ENCODE measurements around the gene MEAK7.

Gene MEAK7

DNA sequence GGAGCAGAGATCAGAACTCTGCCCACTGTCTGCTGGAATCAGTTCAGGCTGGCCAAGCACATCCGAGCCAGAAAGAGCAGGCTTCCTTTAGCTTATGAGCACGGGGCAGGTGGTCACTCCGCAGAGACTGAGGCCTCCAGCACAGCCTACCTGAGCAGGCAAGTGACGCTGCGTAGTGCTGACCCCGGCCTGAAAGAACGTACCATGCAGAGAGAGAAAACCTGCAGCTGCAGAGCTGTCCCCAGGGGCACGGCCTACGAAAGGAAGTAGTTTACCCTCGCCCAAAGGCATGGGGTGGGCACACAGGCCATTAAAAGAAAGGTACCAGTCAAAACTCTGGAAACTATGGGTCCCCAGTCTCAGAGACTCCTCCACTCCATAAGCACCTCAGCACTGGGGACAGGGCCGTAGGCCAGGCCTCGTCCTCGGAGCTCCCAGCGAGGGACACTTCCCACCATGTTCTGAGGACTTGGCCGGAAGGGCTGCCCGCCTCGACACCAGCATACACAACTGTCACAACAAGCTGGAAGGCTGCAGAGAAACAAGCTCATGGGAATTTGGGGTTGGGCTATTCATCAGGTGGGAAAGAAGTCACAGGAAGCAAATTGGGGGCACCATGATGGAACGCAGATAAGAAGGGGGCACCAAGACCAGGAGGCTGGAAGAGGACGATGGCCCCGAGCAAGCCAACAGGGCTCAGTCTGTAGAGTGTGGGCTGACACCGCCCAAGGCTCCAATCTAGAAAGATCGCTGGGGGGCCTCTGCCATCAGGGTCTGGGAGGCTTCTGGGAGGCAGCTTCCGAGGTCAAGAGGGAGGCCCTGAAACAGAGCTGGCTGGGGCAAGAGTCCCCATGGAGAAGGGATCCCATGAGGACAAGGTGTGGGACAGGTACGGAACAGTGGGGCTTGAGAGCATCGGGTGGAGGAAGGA is 21.2 kb downstream of the MEAK7 start:
- Histone ChIP-seq H3K4me1 (ENCODE audit: control insufficient read depth, low read depth, low read length) (no peaks in the 10 kb centered on the region), H3K4me3 (ENCODE audit: low read length) (no peak overlapping the region), H3K9me3 (ENCODE audit: control insufficient read depth, low read depth, low read length) (no peaks in the 10 kb centered on the region), H3K36me3 (ENCODE audit: control insufficient read depth, low read depth, low read length) (peaks cover 11% of the 10 kb centered on the region), H3K9ac (ENCODE audit: low read length) (no peak overlapping the region), H3K27me3 (ENCODE audit: control insufficient read depth, insufficient read depth, low read length) (no peaks in the 10 kb centered on the region), H3K27ac (ENCODE audit: low read length) (no peak overlapping the region)

DNA sequence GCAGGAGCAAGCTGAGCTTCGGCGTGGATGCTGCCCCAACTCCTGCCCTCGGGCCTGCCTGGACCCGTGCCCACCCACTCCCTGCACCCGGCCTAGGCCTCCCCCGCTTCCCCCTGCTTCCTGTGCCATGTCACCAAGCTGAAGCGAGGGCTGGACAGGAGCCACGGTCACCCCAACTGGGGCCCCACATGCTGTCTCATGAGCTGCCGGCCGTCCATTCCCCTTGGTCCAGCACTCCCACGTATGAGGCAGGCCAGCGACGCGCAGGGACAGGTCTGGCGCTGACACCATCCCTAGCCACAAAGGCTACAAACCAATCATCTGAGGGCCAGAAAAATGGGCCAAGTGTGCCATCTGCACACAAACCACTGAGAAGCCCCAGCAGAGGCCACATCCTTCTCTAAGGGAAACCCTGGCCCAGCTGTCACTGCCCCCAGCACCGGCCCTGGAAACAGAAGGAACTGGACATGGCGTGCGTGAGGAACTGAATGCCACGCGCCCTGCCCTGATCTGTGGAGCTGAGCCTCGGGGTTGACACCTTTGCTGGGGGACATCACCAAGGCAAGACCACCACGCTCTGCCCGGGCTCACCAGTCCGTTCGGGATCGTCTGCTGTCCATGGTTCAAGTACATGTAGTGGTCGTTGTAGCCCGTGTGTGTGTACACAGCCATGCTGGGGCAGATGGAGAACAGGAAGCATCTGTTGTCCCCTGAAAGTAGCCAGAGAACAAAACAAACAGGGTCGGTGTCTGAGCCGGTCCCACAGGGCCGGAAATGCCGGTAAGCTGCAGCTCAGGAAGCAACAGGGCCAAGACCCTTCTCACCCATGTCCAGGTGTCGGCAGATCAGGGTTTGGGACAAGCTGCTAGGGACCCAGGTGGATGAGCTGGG is 22.2 kb downstream of the MEAK7 start:
- Histone ChIP-seq H3K4me1 (ENCODE audit: control insufficient read depth, low read depth, low read length) (no peaks in the 10 kb centered on the region), H3K27me3 (ENCODE audit: control insufficient read depth, insufficient read depth, low read length) (no peaks in the 10 kb centered on the region), H3K27ac (ENCODE audit: low read length) (no peak overlapping the region), H3K9ac (ENCODE audit: low read length) (no peak overlapping the region), H3K9me3 (ENCODE audit: control insufficient read depth, low read depth, low read length) (no peaks in the 10 kb centered on the region), H3K4me3 (ENCODE audit: low read length) (no peak overlapping the region), H3K36me3 (ENCODE audit: control insufficient read depth, low read depth, low read length) (peaks cover 11% of the 10 kb centered on the region)

DNA sequence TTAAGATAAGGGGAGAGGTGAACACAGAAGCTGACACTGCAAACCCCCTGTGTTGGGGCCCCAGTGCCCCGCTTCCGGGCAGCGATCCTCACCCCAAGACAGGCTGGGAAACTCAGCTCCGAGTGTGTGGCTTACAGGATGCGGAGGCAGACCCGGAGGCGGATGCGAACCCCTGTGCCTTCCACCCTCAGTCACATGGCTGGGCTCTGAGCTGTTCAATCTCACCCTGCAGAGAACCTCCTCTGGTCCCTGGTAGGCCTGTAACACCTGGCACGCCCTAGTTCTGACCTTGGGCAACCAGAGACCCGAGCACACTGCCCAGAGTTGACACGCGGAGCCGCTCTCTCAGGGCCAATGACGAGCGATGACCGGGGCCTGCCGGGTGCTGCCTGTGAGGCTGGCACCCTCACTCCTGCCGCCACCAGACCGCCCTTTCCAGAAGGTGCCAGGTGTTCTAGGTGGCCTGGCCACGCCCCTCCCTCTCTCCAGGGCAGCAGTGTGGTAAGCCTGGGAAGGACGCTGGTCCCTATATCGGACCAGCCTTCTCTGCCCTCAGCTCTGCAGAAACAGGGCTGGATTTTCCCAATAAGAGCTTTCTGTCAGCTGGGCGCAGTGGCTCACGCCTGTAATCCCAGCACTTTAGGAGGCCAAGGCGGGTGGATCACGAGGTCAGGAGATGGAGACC is 23.3 kb downstream of the MEAK7 start:
- H3K36me3 ChIP-seq (ENCODE audit: control insufficient read depth, low read depth, low read length) = peaks cover 11% of the 10 kb centered on the region
- H3K4me3 ChIP-seq (ENCODE audit: low read length) = no peak overlapping the region
- H3K27ac ChIP-seq (ENCODE audit: low read length) = no peak overlapping the region
- no peaks in the 10 kb centered on the region for H3K4me1 ChIP-seq (ENCODE audit: control insufficient read depth, low read depth, low read length)
- H3K9me3 ChIP-seq (ENCODE audit: control insufficient read depth, low read depth, low read length) = no peaks in the 10 kb centered on the region
- H3K27me3 ChIP-seq (ENCODE audit: control insufficient read depth, insufficient read depth, low read length) = no peaks in the 10 kb centered on the region
- no peak overlapping the region for H3K9ac ChIP-seq (ENCODE audit: low read length)

DNA sequence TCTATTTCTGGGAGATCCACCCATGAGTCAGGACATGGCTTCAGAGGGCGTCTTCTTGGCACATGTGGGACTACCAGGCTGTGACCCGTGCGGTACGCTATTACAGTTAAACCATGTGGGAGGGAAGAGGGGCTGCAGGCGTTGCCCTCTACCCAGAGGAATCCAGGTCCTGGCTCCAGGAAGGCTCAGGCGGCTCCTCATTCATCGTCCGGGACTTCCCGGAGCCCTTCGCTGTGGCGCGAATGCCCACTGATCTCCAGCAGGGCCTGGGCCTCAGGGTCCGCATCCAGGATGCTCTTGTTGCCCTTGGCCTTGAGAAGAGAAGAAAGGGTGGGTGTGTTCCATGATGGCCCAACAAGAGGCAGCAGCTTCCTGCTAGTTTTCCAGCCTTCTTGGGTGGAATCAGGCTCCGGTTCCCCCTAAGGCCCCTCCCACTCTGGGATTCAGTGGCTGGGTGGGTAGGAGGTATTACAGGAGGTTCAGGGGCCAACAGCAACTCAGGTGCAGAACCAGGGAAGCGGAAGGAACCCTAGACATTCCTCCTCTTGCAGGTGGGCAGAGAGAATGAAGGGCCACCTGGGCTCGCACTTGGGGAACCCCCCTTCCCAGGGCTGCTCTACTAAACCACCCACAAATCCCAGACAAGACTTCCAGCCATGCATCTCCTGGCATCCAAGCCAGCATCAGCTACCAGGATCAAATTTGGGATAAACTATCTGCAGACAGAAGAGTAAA is 24.6 kb downstream of the MEAK7 start:
- Histone ChIP-seq H3K27ac (ENCODE audit: low read length) (no peak overlapping the region), H3K36me3 (ENCODE audit: control insufficient read depth, low read depth, low read length) (peaks cover 11% of the 10 kb centered on the region), H3K27me3 (ENCODE audit: control insufficient read depth, insufficient read depth, low read length) (no peaks in the 10 kb centered on the region), H3K4me3 (ENCODE audit: low read length) (no peak overlapping the region), H3K4me1 (ENCODE audit: control insufficient read depth, low read depth, low read length) (no peaks in the 10 kb centered on the region), H3K9me3 (ENCODE audit: control insufficient read depth, low read depth, low read length) (no peaks in the 10 kb centered on the region), H3K9ac (ENCODE audit: low read length) (no peak overlapping the region)

DNA sequence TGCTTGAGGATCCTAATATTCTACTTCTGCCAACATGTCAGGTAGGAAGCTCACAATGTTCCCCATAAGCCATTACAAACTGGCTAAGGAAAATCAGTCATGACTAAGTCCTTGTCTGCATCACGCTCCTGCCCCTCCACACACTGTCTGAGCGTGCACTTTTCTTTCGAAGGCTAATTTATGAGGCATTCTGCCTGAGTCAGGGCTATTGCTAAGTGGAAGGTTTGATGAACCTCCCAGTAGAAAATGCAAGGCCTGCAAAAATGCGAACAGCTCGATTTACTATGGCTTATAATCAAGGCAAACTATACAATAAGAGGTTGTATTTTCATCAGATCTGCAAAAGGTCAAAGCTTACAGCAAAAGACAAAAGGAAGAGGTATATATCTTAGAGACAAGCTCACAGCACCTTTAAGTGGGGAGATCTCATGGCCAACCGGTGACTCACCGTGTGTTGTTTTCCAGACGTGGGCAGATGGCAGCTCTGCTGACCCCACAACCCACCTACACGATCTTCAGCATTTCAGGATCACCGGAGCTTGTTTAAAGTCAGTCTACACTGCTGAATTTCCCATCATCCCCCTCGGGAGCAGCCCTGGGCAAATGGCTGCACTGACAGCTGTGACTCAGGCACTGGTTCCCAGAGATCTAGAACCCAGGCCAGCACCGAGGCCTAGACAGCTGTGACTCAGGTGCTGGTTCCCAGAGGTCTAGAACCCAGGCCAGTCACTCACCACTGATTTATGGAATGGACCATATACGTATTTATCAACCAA is 26.1 kb downstream of the MEAK7 start:
- Histone ChIP-seq H3K4me3 (ENCODE audit: low read length) (no peak overlapping the region), H3K36me3 (ENCODE audit: control insufficient read depth, low read depth, low read length) (peaks cover 11% of the 10 kb centered on the region), H3K27me3 (ENCODE audit: control insufficient read depth, insufficient read depth, low read length) (no peaks in the 10 kb centered on the region), H3K9me3 (ENCODE audit: control insufficient read depth, low read depth, low read length) (no peaks in the 10 kb centered on the region), H3K27ac (ENCODE audit: low read length) (no peak overlapping the region), H3K9ac (ENCODE audit: low read length) (no peak overlapping the region), H3K4me1 (ENCODE audit: control insufficient read depth, low read depth, low read length) (no peaks in the 10 kb centered on the region)

DNA sequence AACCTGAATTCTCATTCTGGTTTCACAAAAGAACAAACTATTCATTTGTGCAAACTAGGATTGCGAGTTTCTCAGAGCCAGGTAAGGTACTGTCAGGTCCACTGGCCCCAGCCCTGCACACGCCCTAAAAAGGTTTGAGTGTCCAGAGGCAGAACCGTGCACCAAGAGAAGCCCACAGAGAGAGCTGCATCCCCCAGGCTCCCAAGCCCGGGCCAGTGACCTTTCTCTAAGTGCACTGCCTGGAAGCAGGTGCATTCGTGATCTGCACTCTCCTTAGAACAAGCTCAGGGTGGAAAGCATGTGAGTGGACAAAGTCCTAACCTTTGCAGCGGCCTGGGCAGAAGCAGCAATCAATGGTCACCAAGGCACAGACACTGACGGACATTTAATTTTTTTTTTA is 26.8 kb downstream of the MEAK7 start:
- Histone ChIP-seq H3K4me1 (ENCODE audit: control insufficient read depth, low read depth, low read length) (no peaks in the 10 kb centered on the region), H3K4me3 (ENCODE audit: low read length) (no peak overlapping the region), H3K27me3 (ENCODE audit: control insufficient read depth, insufficient read depth, low read length) (no peaks in the 10 kb centered on the region), H3K27ac (ENCODE audit: low read length) (no peak overlapping the region), H3K36me3 (ENCODE audit: control insufficient read depth, low read depth, low read length) (peaks cover 7% of the 10 kb centered on the region), H3K9ac (ENCODE audit: low read length) (no peak overlapping the region), H3K9me3 (ENCODE audit: control insufficient read depth, low read depth, low read length) (no peaks in the 10 kb centered on the region)

DNA sequence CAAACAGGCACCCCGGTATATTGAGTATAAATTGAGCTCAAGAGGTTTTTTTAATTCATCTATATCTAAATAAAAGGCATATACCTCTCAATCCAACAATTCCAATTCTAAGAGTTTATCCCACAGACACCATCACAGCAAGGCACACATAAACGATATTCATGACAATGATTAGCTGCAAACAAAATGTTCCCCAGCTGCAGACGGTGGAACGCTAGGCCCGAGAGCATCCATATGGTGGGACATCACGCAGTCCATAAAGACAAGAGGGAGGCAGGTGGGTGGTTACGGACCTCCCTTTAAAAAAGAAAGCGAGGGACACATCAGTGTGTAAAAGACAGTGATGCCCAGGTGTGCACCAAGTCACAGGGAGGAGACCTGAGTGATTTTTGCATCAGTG is 28.1 kb downstream of the MEAK7 start:
- no peak overlapping the region for H3K4me3 ChIP-seq (ENCODE audit: low read length)
- H3K27me3 ChIP-seq (ENCODE audit: control insufficient read depth, insufficient read depth, low read length) = no peaks in the 10 kb centered on the region
- no peaks in the 10 kb centered on the region for H3K4me1 ChIP-seq (ENCODE audit: control insufficient read depth, low read depth, low read length)
- H3K27ac ChIP-seq (ENCODE audit: low read length) = no peak overlapping the region
- peaks cover 3% of the 10 kb centered on the region for H3K36me3 ChIP-seq (ENCODE audit: control insufficient read depth, low read depth, low read length)
- H3K9ac ChIP-seq (ENCODE audit: low read length) = no peak overlapping the region
- no peaks in the 10 kb centered on the region for H3K9me3 ChIP-seq (ENCODE audit: control insufficient read depth, low read depth, low read length)

DNA sequence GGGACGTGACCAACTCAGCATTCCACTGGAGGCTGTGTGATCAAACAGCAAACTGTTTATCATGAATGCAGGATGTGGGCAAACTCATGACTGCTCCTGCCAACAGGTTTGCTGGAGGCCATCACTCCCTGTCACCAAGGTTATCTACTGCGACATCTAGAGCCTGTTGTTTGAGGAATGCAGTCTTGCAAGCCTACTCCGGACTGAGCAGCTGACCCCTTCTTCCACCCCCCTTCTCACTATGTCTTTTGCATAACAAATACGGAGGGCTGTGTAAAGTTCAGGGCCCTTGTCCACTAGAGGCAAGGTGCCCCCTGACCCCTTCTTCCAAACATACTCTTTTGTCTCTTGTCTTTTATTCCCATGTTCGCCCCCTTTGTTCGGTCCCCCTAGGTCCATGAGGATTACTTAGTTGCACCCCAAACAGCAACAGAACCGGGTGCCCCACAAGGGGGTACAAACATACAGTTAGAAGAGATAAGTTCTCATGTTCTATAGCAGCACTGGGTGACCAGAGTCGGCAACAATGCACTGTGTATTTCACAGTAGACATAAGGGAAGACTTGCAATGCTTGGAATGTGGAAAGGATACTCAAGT is 28.7 kb downstream of the MEAK7 start:
- H3K27me3 ChIP-seq (ENCODE audit: control insufficient read depth, insufficient read depth, low read length) = no peaks in the 10 kb centered on the region
- H3K9me3 ChIP-seq (ENCODE audit: control insufficient read depth, low read depth, low read length) = no peaks in the 10 kb centered on the region
- peaks cover 3% of the 10 kb centered on the region for H3K36me3 ChIP-seq (ENCODE audit: control insufficient read depth, low read depth, low read length)
- H3K4me1 ChIP-seq (ENCODE audit: control insufficient read depth, low read depth, low read length) = no peaks in the 10 kb centered on the region
- no peak overlapping the region for H3K27ac ChIP-seq (ENCODE audit: low read length)
- no peak overlapping the region for H3K4me3 ChIP-seq (ENCODE audit: low read length)
- no peak overlapping the region for H3K9ac ChIP-seq (ENCODE audit: low read length)

DNA sequence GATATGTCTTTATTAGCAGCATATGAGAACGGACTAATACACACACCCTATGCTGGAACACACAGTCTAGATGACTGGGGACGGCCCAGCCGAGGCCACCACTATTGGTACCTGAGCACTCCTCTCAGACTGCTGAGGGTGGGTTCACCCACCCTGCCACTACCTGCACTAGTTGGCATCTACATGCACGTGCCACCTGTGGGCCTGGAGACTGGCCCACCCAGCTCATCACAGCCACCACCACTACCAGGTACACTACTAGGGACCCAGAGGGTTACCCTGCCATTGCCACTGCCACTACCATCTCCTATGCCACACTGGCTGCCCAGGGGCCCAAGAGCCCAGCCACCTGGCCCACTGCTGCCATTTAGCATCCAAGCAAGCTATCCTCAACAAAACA is 32.5 kb downstream of the MEAK7 start:
- Histone ChIP-seq H3K4me3 (ENCODE audit: low read length) (no peak overlapping the region), H3K4me1 (ENCODE audit: control insufficient read depth, low read depth, low read length) (no peaks in the 10 kb centered on the region), H3K36me3 (ENCODE audit: control insufficient read depth, low read depth, low read length) (no peaks in the 10 kb centered on the region), H3K27ac (ENCODE audit: low read length) (no peak overlapping the region), H3K9ac (ENCODE audit: low read length) (no peak overlapping the region), H3K9me3 (ENCODE audit: control insufficient read depth, low read depth, low read length) (no peaks in the 10 kb centered on the region), H3K27me3 (ENCODE audit: control insufficient read depth, insufficient read depth, low read length) (no peaks in the 10 kb centered on the region)

DNA sequence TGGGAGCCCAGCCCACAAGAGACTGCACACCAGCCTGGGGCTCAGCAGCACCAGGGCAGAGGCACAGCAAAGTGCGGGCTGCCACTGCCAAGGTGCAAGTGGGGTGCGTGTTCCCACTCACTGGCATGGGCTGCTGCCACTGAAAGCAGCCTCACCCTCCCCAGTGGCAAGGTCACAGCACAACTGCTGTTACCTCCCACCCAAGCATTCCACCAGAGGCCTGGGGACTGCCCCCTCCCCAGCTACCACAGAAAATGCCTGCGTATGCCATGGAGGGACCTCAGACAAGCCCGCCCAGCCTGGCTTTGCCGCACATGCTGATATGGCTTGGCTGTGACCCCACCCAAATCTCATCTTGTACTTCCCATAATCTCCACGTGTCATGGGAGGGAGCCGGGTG is 33.1 kb downstream of the MEAK7 start:
- no peaks in the 10 kb centered on the region for H3K4me1 ChIP-seq (ENCODE audit: control insufficient read depth, low read depth, low read length)
- H3K9me3 ChIP-seq (ENCODE audit: control insufficient read depth, low read depth, low read length) = no peaks in the 10 kb centered on the region
- H3K4me3 ChIP-seq (ENCODE audit: low read length) = no peak overlapping the region
- no peak overlapping the region for H3K27ac ChIP-seq (ENCODE audit: low read length)
- H3K27me3 ChIP-seq (ENCODE audit: control insufficient read depth, insufficient read depth, low read length) = no peaks in the 10 kb centered on the region
- no peak overlapping the region for H3K9ac ChIP-seq (ENCODE audit: low read length)
- no peaks in the 10 kb centered on the region for H3K36me3 ChIP-seq (ENCODE audit: control insufficient read depth, low read depth, low read length)
